ENCODE results near the gene NFYC. TPM values are rescaled to one million over a fixed set of nuclear protein-coding genes. Genes with fewer than 3 reads are reported as not detected.

The NFYC gene
- total RNA-seq, 2 experiments from 2014 or later: 71.5 to 74.4 TPM

DNA sequence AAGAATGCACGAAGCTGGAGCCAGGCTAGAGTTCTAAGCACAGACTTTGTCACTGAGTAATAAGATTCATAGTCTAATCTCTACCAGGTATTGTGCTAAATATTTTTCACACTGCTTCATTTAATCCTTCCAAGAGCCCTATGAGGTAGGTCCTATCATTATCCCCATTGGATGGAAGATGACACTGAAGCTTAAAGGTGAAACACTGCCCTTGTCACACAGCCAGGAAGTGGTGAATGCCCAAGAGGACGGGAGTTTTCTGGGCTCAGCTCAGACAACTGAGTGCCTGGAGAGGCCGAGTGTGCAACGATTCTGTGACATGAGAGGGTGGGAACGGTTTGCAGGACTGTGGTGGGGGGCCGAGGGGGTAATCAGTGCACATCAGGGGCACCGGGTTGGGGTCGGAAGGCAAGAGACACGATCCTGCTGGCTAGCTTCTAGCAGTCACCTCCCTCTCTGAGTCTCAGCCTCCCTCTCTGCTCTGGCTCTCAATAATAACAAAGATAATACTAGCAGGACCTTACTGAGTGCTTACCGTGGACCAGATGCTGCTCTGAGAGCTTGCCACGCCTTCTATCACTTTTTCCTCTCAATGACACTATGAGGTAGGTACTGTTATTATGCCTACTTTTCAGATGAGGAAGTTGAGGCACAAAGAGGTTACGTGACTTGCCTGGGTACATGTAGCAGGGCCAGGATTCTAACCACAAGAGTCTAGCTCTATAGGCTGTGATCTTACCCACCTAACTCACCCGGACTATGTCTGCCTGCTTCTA, 104.5 kb downstream of the NFYC start:
- POLR2A ChIA-PET: interaction anchor here (1.4 to 2.2 kb wide), 5 partner anchors 13 to 105 kb away, joined by 4 to 8 read pairs (median 6); partner anchors contain the start of genes CITED4 and NFYC
- Mint-ChIP-seq H3K27ac (peak overlapping the region; percentile 96), H3K4me1 (ENCODE audit: low read depth) (peaks cover 52% of the 10 kb centered on the region), H3K9me3 (ENCODE audit: insufficient read depth) (no peaks in the 10 kb centered on the region), H3K36me3 (ENCODE audit: low read depth) (no peaks in the 10 kb centered on the region), H3K4me3 (peak overlapping the region; percentile 68), H3K27me3 (ENCODE audit: low read depth) (peaks cover 2% of the 10 kb centered on the region)
- ATAC-seq: peak; percentile 62
- CTCF ChIA-PET: interaction anchor here (1.2 to 6.4 kb wide), 5 partner anchors 22 to 157 kb away, joined by 3 to 69 read pairs (median 6); no protein-coding TSS in a partner anchor
- peak; percentile 51 for DNase-seq

DNA sequence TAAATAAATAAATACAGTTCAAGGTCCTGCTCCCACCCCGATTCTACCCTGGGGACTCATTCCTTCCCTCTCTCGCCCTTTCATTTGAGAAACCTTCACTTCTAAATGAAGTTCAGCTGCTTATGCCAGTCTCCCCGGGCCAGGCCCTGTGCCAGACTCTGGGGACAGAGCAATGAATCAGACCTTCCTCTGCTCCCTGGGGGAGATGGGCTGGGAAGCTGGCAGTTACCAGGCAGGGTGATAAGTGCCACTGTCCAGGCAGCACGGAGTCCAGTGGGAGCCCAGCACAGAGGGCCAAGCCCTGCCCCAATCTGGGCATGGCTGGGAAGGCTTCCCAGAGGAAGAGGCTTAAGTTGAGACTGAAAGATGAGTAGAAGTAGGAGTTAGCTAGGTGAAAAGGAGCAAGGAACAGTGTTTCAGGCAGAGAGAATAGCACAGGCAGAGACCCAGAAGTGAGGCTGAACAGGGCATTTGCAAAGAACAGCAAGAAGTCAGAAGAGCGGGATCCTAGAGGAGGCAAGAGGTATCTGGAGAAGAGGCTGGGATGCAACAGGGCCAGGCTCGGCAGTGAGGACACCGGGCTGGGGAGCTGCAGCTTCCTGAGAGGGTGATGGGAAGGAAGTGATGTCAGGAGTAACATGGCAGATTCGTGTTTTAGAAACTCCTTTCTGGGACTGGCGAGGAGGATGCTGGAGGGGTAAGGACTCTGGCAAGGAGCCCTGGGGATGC, 105.6 kb downstream of the NFYC start:
- Mint-ChIP-seq H3K9me3 (ENCODE audit: insufficient read depth) (no peaks in the 10 kb centered on the region), H3K27ac (peak overlapping the region; percentile 74), H3K4me1 (ENCODE audit: low read depth) (peaks cover 62% of the 10 kb centered on the region), H3K36me3 (ENCODE audit: low read depth) (no peaks in the 10 kb centered on the region), H3K4me3 (peak overlapping the region; percentile 3), H3K27me3 (ENCODE audit: low read depth) (peaks cover 2% of the 10 kb centered on the region)
- no peak for DNase-seq
- ChIA-PET POLR2A (interaction anchor here (1.4 to 2.2 kb wide), 3 partner anchors 44 to 106 kb away, joined by 4 to 8 read pairs (median 7); partner anchors contain the start of genes CITED4 and NFYC), CTCF (interaction anchor here (0.8 to 6.4 kb wide), 7 partner anchors 15 to 156 kb away, joined by 3 to 69 read pairs (median 5); no protein-coding TSS in a partner anchor)
- ATAC-seq: no peak

DNA sequence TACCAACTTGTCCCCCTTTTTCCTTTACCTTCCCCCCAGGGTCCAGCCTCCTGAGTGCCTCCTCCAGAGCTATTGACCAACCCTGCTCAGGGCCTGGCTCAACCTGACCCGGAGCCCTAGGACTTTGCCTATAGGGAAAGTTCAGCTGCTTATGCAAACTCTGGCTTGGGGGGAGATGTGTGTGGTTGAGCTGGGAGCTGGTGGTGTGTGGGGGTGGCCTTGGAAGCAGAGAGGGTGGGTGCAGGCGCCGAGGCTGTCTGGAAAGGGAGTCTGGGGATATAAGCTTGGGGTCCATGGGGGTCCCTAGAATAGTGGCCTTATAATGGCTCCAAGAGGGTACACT, 106.1 kb downstream of the NFYC start:
- ChIA-PET POLR2A (interaction anchor here (1.0 kb wide), 1 partner anchor 266 kb away, joined by 3 read pairs; no protein-coding TSS in a partner anchor), CTCF (interaction anchor here (0.8 to 6.4 kb wide), 6 partner anchors 16 to 155 kb away, joined by 3 to 69 read pairs (median 5); no protein-coding TSS in a partner anchor)
- no peak for DNase-seq
- ATAC-seq: no peak
- peak overlapping the region; percentile 74 for H3K27ac Mint-ChIP-seq
- H3K4me1 Mint-ChIP-seq (ENCODE audit: low read depth): peaks cover 63% of the 10 kb centered on the region
- no peaks in the 10 kb centered on the region for H3K9me3 Mint-ChIP-seq (ENCODE audit: insufficient read depth)
- H3K4me3 Mint-ChIP-seq: no peak overlapping the region
- peaks cover 3% of the 10 kb centered on the region for H3K27me3 Mint-ChIP-seq (ENCODE audit: low read depth)
- H3K36me3 Mint-ChIP-seq (ENCODE audit: low read depth): no peaks in the 10 kb centered on the region

DNA sequence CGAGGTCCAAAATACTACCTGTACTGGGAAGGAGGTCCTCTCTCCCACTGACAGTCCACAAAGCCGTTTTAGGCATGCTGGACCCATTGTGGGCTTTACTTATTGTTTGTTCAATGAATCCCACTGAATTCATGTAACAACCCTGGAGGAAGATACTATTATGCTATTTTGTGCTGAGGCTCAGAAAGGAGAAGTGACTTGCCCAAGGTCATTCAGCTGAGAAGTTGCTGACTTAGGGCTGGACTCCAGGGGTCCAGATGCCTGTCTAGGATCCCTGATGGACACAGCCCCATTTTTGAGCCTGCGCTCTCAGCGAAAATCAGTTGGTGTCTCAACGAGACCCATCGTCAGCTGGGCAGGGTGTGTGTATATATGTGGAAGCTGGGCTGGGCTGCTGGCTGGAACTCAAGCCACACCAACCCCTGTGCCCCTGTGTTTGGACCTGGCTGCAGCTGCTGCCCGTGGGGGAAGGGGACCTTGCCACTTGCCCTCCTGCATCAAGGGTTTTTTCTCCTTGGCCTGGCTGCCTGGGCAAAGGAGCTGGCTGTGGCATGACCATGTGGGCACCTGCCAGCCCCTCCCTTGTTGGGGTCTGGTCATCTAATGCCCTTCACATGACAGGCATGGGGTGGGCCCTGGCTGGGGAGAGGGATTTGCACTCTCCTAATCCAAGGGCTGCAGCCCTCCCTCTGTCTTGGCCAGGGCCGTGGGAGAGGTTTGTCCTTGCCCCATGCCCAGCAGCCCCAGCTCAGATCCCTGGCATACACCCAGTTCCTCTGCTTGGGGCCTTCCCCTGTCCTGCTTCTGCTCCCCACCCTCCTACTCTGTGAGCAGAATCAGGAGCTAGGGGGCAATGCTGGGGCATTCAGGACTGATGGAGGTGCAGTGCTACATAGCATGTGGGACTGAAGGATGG, 107.1 kb downstream of the NFYC start:
- no peaks in the 10 kb centered on the region for H3K9me3 Mint-ChIP-seq (ENCODE audit: insufficient read depth)
- ChIA-PET POLR2A (interaction anchor here (1.0 to 1.1 kb wide), 2 partner anchors 106 to 267 kb away, joined by 3 read pairs; no protein-coding TSS in a partner anchor), CTCF (interaction anchor here (1.4 to 6.4 kb wide), 5 partner anchors 12 to 51 kb away, joined by 3 to 69 read pairs (median 6); no protein-coding TSS in a partner anchor)
- H3K36me3 Mint-ChIP-seq (ENCODE audit: low read depth): no peaks in the 10 kb centered on the region
- H3K27ac Mint-ChIP-seq: no peak overlapping the region
- H3K4me3 Mint-ChIP-seq: no peak overlapping the region
- H3K4me1 Mint-ChIP-seq (ENCODE audit: low read depth): peaks cover 62% of the 10 kb centered on the region
- ATAC-seq (no peak), DNase-seq (no peak)
- peaks cover 3% of the 10 kb centered on the region for H3K27me3 Mint-ChIP-seq (ENCODE audit: low read depth)

DNA sequence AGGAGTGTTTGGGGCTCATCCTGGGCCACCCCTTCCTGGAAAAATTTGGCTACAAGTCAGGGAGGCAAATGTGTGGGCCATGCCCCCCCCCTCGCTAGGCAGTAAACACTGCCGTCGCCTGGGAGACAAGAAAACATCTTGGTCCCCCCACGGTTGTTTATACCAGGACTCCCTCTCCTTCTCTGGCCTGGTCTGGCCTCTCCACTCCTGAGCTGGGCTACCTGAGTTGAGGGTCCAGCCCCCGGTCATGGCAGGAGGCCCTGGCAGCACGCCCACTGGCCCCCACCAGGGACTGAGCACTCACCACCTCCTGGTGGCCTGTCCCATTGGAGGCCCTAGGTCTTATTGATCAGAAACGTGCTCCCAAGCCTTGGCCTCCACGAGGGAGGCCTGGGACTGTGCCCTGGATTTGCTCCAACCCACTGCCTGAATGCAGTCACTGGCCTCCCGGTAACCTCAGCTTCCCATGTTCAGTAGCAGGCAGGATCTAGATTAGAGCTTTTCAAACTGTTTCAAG, 107.9 kb downstream of the NFYC start:
- no peaks in the 10 kb centered on the region for H3K36me3 Mint-ChIP-seq (ENCODE audit: low read depth)
- ChIA-PET CTCF (interaction anchor here (0.8 to 1.6 kb wide), 2 partner anchors 13 to 25 kb away, joined by 3 read pairs; no protein-coding TSS in a partner anchor), POLR2A (no interaction called here)
- H3K27me3 Mint-ChIP-seq (ENCODE audit: low read depth): peaks cover 3% of the 10 kb centered on the region
- no peak for ATAC-seq
- no peak for DNase-seq
- H3K4me1 Mint-ChIP-seq (ENCODE audit: low read depth): peaks cover 60% of the 10 kb centered on the region
- H3K4me3 Mint-ChIP-seq: no peak overlapping the region
- H3K27ac Mint-ChIP-seq: no peak overlapping the region
- H3K9me3 Mint-ChIP-seq (ENCODE audit: insufficient read depth): no peaks in the 10 kb centered on the region

DNA sequence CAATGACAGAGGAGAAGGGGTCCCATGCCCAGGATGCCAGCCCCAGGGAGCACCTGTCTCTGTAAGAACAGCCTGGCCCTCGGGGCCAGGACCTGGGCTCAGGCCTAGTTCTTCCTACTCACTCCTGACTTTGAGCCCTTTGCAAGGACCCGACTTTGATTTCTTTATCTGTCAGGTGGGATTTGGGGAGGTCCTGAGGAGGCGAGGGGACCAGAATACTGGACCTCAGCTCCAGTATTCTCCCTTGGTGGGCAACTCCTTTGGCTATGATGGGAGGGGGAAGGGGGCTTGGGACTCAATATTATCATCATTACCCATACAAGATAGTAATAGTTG, 110.2 kb downstream of the NFYC start:
- ATAC-seq: no peak
- H3K27ac Mint-ChIP-seq: peak overlapping the region; percentile 63
- H3K36me3 Mint-ChIP-seq (ENCODE audit: low read depth): no peaks in the 10 kb centered on the region
- no peaks in the 10 kb centered on the region for H3K9me3 Mint-ChIP-seq (ENCODE audit: insufficient read depth)
- POLR2A ChIA-PET: no interaction called here
- H3K4me3 Mint-ChIP-seq: peak overlapping the region; percentile 54
- peaks cover 10% of the 10 kb centered on the region for H3K27me3 Mint-ChIP-seq (ENCODE audit: low read depth)
- CTCF ChIA-PET: no interaction called here
- peaks cover 38% of the 10 kb centered on the region for H3K4me1 Mint-ChIP-seq (ENCODE audit: low read depth)
- no peak for DNase-seq

DNA sequence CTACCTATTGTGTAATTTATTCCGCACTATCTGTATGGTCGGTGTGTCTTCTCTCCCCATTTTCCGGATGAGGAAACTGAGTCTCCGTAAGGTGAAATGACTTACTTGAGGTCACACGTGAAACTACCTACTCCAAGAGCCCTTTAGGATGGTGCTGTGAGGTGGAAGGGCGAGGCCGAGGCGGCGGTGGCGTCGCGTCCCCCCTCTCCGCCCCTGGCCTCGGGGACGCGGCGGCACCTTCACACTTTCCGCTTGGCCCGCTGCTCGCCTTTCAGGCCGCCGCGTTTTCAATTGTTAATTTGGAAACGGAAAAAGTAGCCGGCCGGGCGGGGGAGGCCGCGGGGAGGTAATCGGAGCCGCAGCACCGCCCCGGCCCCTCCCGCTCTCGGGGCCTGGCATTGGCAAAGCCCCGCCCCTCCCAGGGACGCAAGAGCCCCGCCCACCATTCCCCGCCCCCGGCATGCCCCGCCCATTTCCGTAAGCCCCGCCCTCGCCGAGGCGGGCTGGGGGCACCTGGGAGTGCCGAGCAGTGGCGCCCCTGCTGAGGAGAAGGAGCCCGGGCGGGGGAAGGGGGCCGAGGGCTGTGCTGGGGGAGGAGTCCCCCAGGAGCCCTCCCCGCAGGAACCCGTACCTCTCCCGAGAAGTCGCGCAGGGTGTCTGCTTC, 110.7 kb downstream of the NFYC start:
- Mint-ChIP-seq H3K4me3 (peak overlapping the region; percentile 54), H3K27me3 (ENCODE audit: low read depth) (peaks cover 10% of the 10 kb centered on the region), H3K4me1 (ENCODE audit: low read depth) (peaks cover 34% of the 10 kb centered on the region), H3K36me3 (ENCODE audit: low read depth) (no peaks in the 10 kb centered on the region), H3K27ac (peak overlapping the region; percentile 63), H3K9me3 (ENCODE audit: insufficient read depth) (no peaks in the 10 kb centered on the region)
- ChIA-PET POLR2A (no interaction called here), CTCF (no interaction called here)
- peak; percentile 90 for DNase-seq
- ATAC-seq: peak; percentile 89

DNA sequence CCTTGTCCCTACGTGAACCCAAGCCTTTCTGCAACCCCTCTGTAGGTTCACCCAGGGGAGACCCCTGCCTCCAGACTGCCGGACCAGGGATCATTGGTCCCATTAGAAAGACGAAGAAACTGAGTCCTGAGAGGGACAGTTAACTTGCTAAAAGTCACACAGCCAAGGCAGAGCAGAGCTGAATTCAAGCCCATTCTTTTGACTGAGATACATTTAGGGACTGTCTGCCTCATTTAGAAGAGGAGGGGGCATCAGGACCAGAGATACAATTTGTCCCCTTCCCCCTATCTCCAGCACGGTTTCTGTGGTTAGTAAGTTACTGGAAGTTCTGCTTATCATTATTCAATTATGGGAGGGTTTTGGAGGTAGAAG, 111.2 kb downstream of the NFYC start:
- POLR2A ChIA-PET: no interaction called here
- Mint-ChIP-seq H3K27me3 (ENCODE audit: low read depth) (peaks cover 10% of the 10 kb centered on the region), H3K4me3 (no peak overlapping the region), H3K9me3 (ENCODE audit: insufficient read depth) (no peaks in the 10 kb centered on the region), H3K36me3 (ENCODE audit: low read depth) (no peaks in the 10 kb centered on the region), H3K27ac (no peak overlapping the region), H3K4me1 (ENCODE audit: low read depth) (peaks cover 29% of the 10 kb centered on the region)
- CTCF ChIA-PET: interaction anchor here (1.2 to 2.2 kb wide), 2 partner anchors 28 to 47 kb away, joined by 3 to 17 read pairs; no protein-coding TSS in a partner anchor
- DNase-seq: no peak
- ATAC-seq: no peak

DNA sequence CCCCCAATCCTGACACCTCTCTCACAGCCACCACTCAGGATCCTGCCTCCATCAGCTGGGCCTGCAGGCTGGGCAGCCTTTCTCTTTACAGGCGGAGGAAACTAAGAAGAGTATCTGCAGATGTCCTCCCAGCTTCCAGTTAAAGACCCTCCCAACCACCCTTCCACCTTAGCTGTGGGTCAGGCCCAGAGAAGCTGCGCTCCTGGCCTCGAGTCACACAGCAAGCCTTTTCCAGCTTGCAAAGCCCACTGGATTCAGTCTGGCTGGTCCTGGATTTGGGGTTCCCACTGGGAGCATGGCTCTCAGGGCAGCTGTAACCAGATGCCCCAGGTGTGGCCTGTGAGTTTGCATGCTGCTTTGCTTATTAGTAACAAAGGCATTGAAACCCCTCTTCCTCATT, 111.9 kb downstream of the NFYC start:
- Mint-ChIP-seq H3K36me3 (ENCODE audit: low read depth) (no peaks in the 10 kb centered on the region), H3K4me1 (ENCODE audit: low read depth) (peaks cover 27% of the 10 kb centered on the region), H3K27ac (no peak overlapping the region), H3K9me3 (ENCODE audit: insufficient read depth) (no peaks in the 10 kb centered on the region), H3K4me3 (no peak overlapping the region), H3K27me3 (ENCODE audit: low read depth) (peaks cover 10% of the 10 kb centered on the region)
- no peak for ATAC-seq
- ChIA-PET POLR2A (no interaction called here), CTCF (interaction anchor here (0.9 to 2.2 kb wide), 3 partner anchors 29 to 46 kb away, joined by 3 to 17 read pairs (median 4); no protein-coding TSS in a partner anchor)
- no peak for DNase-seq

DNA sequence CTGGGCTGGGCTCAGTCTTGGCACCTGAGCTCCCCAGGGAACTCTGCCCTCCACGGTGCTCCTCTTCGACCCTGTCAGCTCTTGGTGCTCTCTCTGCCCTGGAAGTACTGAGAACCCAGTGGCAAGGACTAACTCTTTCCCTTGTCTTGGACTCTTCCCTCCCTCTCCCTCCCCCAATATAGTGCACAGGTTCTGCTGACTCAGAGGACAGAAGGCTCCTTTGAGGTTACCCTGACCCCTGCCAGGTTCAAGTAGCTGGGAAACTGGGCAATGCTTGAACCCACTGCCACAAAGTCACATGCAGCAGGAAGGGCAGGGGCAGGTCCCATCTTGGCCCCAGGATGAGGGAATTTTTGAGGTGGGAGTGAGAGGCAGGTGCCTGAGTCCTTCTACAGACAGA, 112.4 kb downstream of the NFYC start:
- no peaks in the 10 kb centered on the region for H3K9me3 Mint-ChIP-seq (ENCODE audit: insufficient read depth)
- ATAC-seq: no peak
- ChIA-PET CTCF (interaction anchor here (0.9 to 2.2 kb wide), 3 partner anchors 30 to 46 kb away, joined by 3 to 17 read pairs (median 4); no protein-coding TSS in a partner anchor), POLR2A (no interaction called here)
- no peak for DNase-seq
- no peaks in the 10 kb centered on the region for H3K36me3 Mint-ChIP-seq (ENCODE audit: low read depth)
- no peak overlapping the region for H3K4me3 Mint-ChIP-seq
- H3K27ac Mint-ChIP-seq: no peak overlapping the region
- peaks cover 31% of the 10 kb centered on the region for H3K4me1 Mint-ChIP-seq (ENCODE audit: low read depth)
- peaks cover 10% of the 10 kb centered on the region for H3K27me3 Mint-ChIP-seq (ENCODE audit: low read depth)

Data from activated CD8-positive, alpha-beta T cell treated with anti-CD3 and anti-CD28 coated beads, Interleukin-2, amount 10 ng/mL, durations not matched to agents 7 days and 5 days (primary cell).